ENCODE measurements around the gene CLIP3.

- TF ChIP-seq CTCF (IDR thresholded peaks at IDR 0.05; ENCODE audit: insufficient read depth, low read length), result no peak
- no peak for TF ChIP-seq GABPA (IDR thresholded peaks at IDR 0.05; ENCODE audit: low read depth)
Measured at GRCh38 chr19:35975608-35976214, 57.0 kb downstream of the CLIP3 start.
